BE2C (cell line): Measurements from ENCODE around the gene PRRX1.

ENCODE experiments used
- DNase-seq: peaks from one replicate; pipeline ENCODE4 v3.0.0-alpha.2; 2020
- H3K27me3 ChIP-seq: fragments of 250-450 bp; sonication (Bioruptor Pico); 2 replicates; pipeline ENCODE4 v1.5.1; 2020; ENCODE audit warnings: mild to moderate bottlenecking
- H3K36me3 ChIP-seq: fragments of 250-450 bp; sonication (Bioruptor Pico); 2 replicates; pipeline ENCODE4 v1.5.1; 2020; ENCODE audit warnings: mild to moderate bottlenecking
- H3K4me1 ChIP-seq: fragments of 250-450 bp; sonication (Bioruptor Pico); 2 replicates; pipeline ENCODE4 v1.5.1; 2020
- H3K4me3 ChIP-seq: 2 replicates; pipeline ENCODE4 v1.5.1; 2011; ENCODE audit warnings: low read depth, low read length
- H3K9me3 ChIP-seq: fragments of 250-450 bp; sonication (Bioruptor Pico); 2 replicates; pipeline ENCODE4 v1.5.1; 2020
- CTCF ChIP-seq: IDR thresholded peaks from 2 replicates; pipeline ENCODE4 v1.5.1; 2012; ENCODE audit warnings: mild to moderate bottlenecking, low read depth, low read length

Gene PRRX1

DNA sequence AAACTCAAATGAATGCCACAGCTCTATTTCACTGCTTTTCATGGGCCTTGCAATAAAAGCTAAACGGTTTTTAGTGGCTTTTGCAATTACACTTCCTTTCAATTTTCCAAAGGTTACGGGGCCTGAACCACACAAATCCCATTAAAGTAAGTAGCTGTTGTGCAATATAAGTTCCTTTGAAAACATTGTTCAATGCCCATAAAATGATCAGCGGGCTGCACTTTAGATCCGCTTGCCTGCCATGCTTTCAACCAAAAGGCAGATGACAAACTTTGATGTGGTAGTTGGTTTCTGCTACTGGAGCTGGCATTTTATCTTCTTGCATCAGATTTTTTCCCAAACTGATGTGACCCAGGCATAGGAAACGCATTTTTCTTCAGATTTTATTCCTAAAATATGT is 50.2 kb downstream of the PRRX1 start:
- no peak for DNase-seq
- no peaks in the 10 kb centered on the region for H3K36me3 ChIP-seq

GRCh38 chr1:170714938-170715337 is 51.0 kb downstream of the PRRX1 start:
- no peak overlapping the region for H3K4me3 ChIP-seq
- H3K36me3 ChIP-seq, result no peaks in the 10 kb centered on the region
- no peak for DNase-seq
- TF ChIP-seq CTCF, result no peak
- H3K4me1 ChIP-seq, result no peaks in the 10 kb centered on the region
- H3K27me3 ChIP-seq, result no peaks in the 10 kb centered on the region
- H3K9me3 ChIP-seq, result no peaks in the 10 kb centered on the region

More for the DNA sequence above, 50.2 kb downstream of the PRRX1 start:
- Histone ChIP-seq H3K9me3 (no peaks in the 10 kb centered on the region), H3K27me3 (no peaks in the 10 kb centered on the region), H3K4me3 (no peak overlapping the region), H3K4me1 (no peaks in the 10 kb centered on the region)
- TF ChIP-seq CTCF, result no peak

DNA sequence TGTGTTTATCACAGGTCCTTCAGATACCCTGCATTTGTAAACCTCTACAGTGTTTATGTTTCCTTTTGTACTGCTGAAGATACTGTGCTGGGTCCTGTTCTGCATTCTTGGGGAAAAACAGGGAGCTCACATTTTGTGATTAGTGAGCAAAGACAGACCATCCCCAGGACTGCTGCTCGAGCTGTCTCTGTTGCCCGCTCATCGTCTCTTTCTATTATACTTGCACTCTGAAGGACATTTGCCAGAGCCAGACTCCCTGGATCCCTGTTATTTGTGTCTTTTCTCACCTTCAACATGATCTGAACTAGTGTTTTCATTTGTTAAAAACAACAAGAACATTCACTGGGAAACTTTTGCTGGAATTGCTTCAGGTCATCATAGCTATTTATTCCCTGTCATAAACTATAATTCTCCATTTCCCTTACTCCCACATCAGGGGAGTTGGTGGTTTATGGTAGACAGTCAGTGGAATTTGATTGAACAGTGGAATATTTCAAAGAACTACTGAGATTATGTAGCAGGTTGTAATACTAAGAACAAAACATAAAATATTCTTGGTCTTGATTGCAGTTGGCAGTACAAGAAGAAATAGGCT is 53.0 kb downstream of the PRRX1 start:
- Histone ChIP-seq H3K4me3 (no peak overlapping the region), H3K36me3 (no peaks in the 10 kb centered on the region), H3K27me3 (no peaks in the 10 kb centered on the region), H3K9me3 (no peaks in the 10 kb centered on the region), H3K4me1 (no peaks in the 10 kb centered on the region)
- no peak for TF ChIP-seq CTCF
- no peak for DNase-seq

DNA sequence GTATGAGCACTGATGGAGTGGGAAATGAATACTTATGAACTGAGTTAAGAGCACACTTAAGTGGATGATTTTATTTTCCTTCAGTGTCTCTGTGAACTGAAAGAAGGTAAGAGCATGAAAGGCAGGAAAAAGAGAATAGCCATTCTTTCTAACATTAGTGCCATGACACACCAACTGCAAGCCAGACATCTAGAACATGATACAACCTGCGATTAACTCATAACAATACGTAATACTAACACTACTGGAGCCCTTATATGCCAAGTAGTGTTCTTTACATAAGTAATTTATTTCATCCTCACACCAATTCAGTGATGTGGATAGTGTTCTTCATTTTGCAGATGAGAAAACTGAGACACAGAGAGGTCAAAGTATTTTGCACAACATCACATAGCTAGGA is 56.7 kb downstream of the PRRX1 start:
- DNase-seq, result no peak
- no peak overlapping the region for H3K4me3 ChIP-seq
- H3K36me3 ChIP-seq, result no peaks in the 10 kb centered on the region
- no peaks in the 10 kb centered on the region for H3K4me1 ChIP-seq
- TF ChIP-seq CTCF, result no peak
- no peaks in the 10 kb centered on the region for H3K27me3 ChIP-seq
- no peaks in the 10 kb centered on the region for H3K9me3 ChIP-seq

DNA sequence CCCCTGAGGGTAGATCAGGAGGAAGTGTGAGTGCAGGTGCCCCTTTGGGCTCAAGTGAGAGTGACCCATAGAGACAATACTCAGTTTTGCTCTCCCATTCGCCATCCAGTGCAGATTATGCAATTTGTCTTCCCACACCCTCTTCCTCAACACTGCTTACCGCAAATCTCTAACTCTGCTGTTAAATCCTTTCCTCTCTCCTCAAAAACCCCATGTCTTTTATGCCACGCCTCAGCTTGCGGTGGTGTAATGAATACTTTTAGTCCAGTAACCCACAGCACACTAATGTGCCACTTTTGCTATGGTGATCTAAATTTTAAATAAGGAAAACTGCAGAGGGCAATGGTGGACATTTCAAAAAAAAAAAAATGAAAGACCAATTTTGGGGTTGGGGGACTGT is 57.7 kb downstream of the PRRX1 start:
- Histone ChIP-seq H3K9me3 (no peaks in the 10 kb centered on the region), H3K27me3 (no peaks in the 10 kb centered on the region), H3K4me3 (no peak overlapping the region), H3K36me3 (no peaks in the 10 kb centered on the region), H3K4me1 (no peaks in the 10 kb centered on the region)
- no peak for TF ChIP-seq CTCF
- no peak for DNase-seq

DNA sequence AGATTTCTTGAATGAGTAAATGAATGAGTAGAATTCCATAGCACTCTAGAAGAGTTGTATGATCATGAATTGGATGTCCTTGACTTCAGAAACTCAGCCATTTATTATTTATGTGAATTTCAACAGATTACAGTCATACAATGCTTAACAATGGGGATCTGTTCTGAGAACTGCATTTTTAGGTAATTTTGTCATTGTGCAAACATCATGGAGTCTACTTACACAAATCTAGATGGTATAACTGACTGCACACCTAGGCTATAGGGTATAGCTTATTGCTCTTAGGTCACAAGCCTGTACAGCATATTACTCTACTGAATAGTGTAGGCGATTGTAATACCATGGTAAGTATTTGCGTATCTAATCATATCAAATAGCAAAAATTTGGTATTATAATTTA is 59.6 kb downstream of the PRRX1 start:
- no peaks in the 10 kb centered on the region for H3K27me3 ChIP-seq
- no peaks in the 10 kb centered on the region for H3K4me1 ChIP-seq
- H3K9me3 ChIP-seq, result no peaks in the 10 kb centered on the region
- H3K4me3 ChIP-seq, result no peak overlapping the region
- no peak for DNase-seq
- TF ChIP-seq CTCF, result no peak
- no peaks in the 10 kb centered on the region for H3K36me3 ChIP-seq
